Activated B cell treated with CpG ODN at 0.5 μM for 24 hours (primary cell): ENCODE data around the gene DMRTC2. TPM values are rescaled to one million over a fixed set of nuclear protein-coding genes. Genes with fewer than 3 reads are reported as not detected.
A peak's percentile ranks its signal among the peaks of the same experiment; 100 is the strongest.

Experiments used
- ATAC-seq: fragments of 200-7000 bp; cut with Tn5 transposase; one replicate; pipeline ENCODE4 v1.10.0; 2021; ENCODE audit warnings: low read depth, mild to moderate bottlenecking, moderate library complexity
- CTCF ChIA-PET: fragments of 350-600 bp; sonication (Branson Sonifier 250); formaldehyde crosslinking; loops from one replicate; lab custom pipeline; 2021; ENCODE audit warnings: antibody characterized with exemption; lab: Charles Lee
- POLR2A ChIA-PET: fragments of 350-600 bp; sonication (Branson Sonifier 250); formaldehyde crosslinking; loops from one replicate; lab custom pipeline; 2021; ENCODE audit warnings: antibody characterized with exemption; lab: Charles Lee
- DNase-seq: peaks from one replicate; pipeline ENCODE4 v3.0.0; 2022
- H3K27ac Mint-ChIP-seq: one replicate; pipeline ENCODE4 v1.8.0; 2020; ENCODE audit warnings: mixed read lengths
- H3K27me3 Mint-ChIP-seq: one replicate; pipeline ENCODE4 v1.8.0; 2021; ENCODE audit warnings: mixed read lengths
- H3K36me3 Mint-ChIP-seq: one replicate; pipeline ENCODE4 v1.8.0; 2021; ENCODE audit warnings: low read depth, mixed read lengths
- H3K4me1 Mint-ChIP-seq: one replicate; pipeline ENCODE4 v1.8.0; 2021; ENCODE audit warnings: mixed read lengths
- H3K4me3 Mint-ChIP-seq: one replicate; pipeline ENCODE4 v1.8.0; 2020; ENCODE audit warnings: mild to moderate bottlenecking, mixed read lengths
- H3K9me3 Mint-ChIP-seq: one replicate; pipeline ENCODE4 v1.8.0; 2020; ENCODE audit warnings: mixed read lengths
- intact Hi-C: fragments of 100-400 bp; cut with micrococcal nuclease; formaldehyde crosslinking; loops from one replicate; pipeline ENCODE4 v1.15.1; 2024
- total RNA-seq: library from RNA; stranded (reverse); gene quantifications from 2 replicates; pipeline ENCODE4 v1.2.3, GENCODE V29; 2022
- TF ChIP-seq, protein P1 (sequence below): fragments of 200-600 bp; IDR thresholded peaks from one replicate; pipeline ENCODE4 v1.8.0; 2022; ENCODE audit warnings: antibody characterized with exemption, mild to moderate bottlenecking

DMRTC2 gene
- total RNA-seq, 1 donor from 2014 or later: not detected

- H3K9me3 Mint-ChIP-seq: no peaks in the 10 kb centered on the region
- intact Hi-C loops: no loop called here
- ChIA-PET POLR2A (no interaction called here), CTCF (no interaction called here)
- H3K4me3 Mint-ChIP-seq: no peak overlapping the region
- no peak overlapping the region for H3K27ac Mint-ChIP-seq
- no peaks in the 10 kb centered on the region for H3K27me3 Mint-ChIP-seq
- H3K4me1 Mint-ChIP-seq: no peaks in the 10 kb centered on the region
- no peaks in the 10 kb centered on the region for H3K36me3 Mint-ChIP-seq
- TF ChIP-seq, protein P1, sequence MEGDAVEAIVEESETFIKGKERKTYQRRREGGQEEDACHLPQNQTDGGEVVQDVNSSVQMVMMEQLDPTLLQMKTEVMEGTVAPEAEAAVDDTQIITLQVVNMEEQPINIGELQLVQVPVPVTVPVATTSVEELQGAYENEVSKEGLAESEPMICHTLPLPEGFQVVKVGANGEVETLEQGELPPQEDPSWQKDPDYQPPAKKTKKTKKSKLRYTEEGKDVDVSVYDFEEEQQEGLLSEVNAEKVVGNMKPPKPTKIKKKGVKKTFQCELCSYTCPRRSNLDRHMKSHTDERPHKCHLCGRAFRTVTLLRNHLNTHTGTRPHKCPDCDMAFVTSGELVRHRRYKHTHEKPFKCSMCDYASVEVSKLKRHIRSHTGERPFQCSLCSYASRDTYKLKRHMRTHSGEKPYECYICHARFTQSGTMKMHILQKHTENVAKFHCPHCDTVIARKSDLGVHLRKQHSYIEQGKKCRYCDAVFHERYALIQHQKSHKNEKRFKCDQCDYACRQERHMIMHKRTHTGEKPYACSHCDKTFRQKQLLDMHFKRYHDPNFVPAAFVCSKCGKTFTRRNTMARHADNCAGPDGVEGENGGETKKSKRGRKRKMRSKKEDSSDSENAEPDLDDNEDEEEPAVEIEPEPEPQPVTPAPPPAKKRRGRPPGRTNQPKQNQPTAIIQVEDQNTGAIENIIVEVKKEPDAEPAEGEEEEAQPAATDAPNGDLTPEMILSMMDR: no peak
- DNase-seq: no peak
- no peak for ATAC-seq
Observed at GRCh38 chr19:41850381-41850780, 5.5 kb downstream of the DMRTC2 start.

GRCh38 chr19:41851456-41851855 is 6.6 kb downstream of the DMRTC2 start:
- Mint-ChIP-seq H3K27me3 (no peaks in the 10 kb centered on the region), H3K4me3 (no peak overlapping the region), H3K4me1 (no peaks in the 10 kb centered on the region), H3K36me3 (no peaks in the 10 kb centered on the region), H3K9me3 (no peaks in the 10 kb centered on the region), H3K27ac (no peak overlapping the region)
- DNase-seq (no peak), ATAC-seq (no peak)
- intact Hi-C loops: no loop called here
- TF ChIP-seq, protein P1: no peak
- POLR2A ChIA-PET: no interaction called here
- CTCF ChIA-PET: interaction anchor here (1.1 kb wide), 1 partner anchor 16 kb away, joined by 3 read pairs; no protein-coding TSS in a partner anchor

DNA sequence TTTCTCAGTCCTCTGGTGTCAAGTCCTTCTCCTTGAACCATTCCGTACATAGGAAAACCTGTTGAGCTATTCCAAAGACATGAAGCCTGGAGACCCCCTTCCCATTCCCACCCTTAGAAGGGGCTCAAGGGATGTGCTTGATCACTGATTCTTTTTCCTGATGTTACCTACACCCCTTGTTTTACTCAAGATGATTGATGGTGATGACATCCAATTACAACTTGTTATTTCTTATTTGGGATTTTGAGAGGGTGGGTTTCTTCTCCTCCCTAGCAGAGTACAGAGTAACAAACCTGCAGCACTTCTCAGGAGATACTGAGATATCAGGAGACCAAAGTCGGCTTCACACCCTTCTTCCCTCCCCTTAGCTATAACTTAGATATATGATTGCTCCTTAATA is 8.5 kb downstream of the DMRTC2 start:
- TF ChIP-seq, protein P1: no peak
- POLR2A ChIA-PET: interaction anchor here (1.0 kb wide), 1 partner anchor 17 kb away, joined by 3 read pairs; no protein-coding TSS in a partner anchor
- DNase-seq: no peak
- Mint-ChIP-seq H3K4me3 (no peak overlapping the region), H3K4me1 (no peaks in the 10 kb centered on the region), H3K27ac (no peak overlapping the region), H3K9me3 (no peaks in the 10 kb centered on the region), H3K27me3 (no peaks in the 10 kb centered on the region), H3K36me3 (no peaks in the 10 kb centered on the region)
- intact Hi-C loops: no loop called here
- CTCF ChIA-PET: no interaction called here
- no peak for ATAC-seq

GRCh38 chr19:41853768-41854167 is 8.9 kb downstream of the DMRTC2 start:
- TF ChIP-seq, protein P1: no peak
- ATAC-seq (no peak), DNase-seq (no peak)
- Mint-ChIP-seq H3K9me3 (no peaks in the 10 kb centered on the region), H3K27me3 (no peaks in the 10 kb centered on the region), H3K36me3 (no peaks in the 10 kb centered on the region), H3K27ac (no peak overlapping the region), H3K4me3 (no peak overlapping the region), H3K4me1 (no peaks in the 10 kb centered on the region)
- intact Hi-C loops: no loop called here
- ChIA-PET CTCF (no interaction called here), POLR2A (interaction anchor here (1.0 kb wide), 1 partner anchor 16 kb away, joined by 3 read pairs; no protein-coding TSS in a partner anchor)

DNA sequence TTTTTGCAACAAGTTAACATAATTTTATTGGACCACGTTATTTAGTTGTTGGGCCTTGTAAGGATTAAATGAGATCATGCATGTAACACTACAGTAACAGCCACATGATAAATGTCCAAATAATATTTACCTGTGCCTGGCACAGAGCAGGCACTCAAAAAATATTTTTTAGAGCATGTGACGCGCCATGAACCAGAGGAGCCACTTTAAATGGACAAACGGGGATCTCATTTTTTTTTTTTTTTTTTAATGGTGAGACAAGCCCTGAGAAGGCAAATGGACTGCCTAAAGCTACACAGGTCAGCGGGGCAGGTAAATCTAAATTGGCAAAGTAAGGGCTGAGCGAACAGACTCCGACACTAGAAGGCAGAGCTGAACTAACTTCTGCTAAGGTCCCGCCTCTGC is 14.4 kb downstream of the DMRTC2 start:
- DNase-seq (no peak), ATAC-seq (no peak)
- Mint-ChIP-seq H3K9me3 (no peaks in the 10 kb centered on the region), H3K36me3 (peaks cover 40% of the 10 kb centered on the region), H3K4me1 (peaks cover 38% of the 10 kb centered on the region), H3K27me3 (no peaks in the 10 kb centered on the region), H3K27ac (peak overlapping the region; percentile 97), H3K4me3 (peak overlapping the region; percentile 94)
- CTCF ChIA-PET: interaction anchor here (0.6 to 3.8 kb wide), 17 partner anchors 9 to 306 kb away, joined by 3 to 34 read pairs (median 5); partner anchors contain the start of genes ARHGEF1, CD79A, ERFL and RABAC1
- intact Hi-C loops: loop anchor here (1.0 kb wide), 6 partner anchors 75 to 466 kb away; partner anchors contain the start of genes MEGF8 and RABAC1
- TF ChIP-seq, protein P1: no peak
- POLR2A ChIA-PET: interaction anchor here (0.7 to 4.1 kb wide), 19 partner anchors 14 to 537 kb away, joined by 3 to 258 read pairs (median 8); partner anchors contain the start of genes ARHGEF1, B9D2, CD79A and ERFL
